Measurements from ENCODE around the gene YLPM1.

The YLPM1 gene

GRCh38 chr14:74763803-74764531, 851 bp downstream of the YLPM1 start:
- Histone ChIP-seq H3K27me3 (ENCODE audit: insufficient read depth, insufficient read length) (no peaks in the 10 kb centered on the region), H3K4me3 (ENCODE audit: insufficient read length, low read depth) (peak overlapping the region; percentile 82), H3K36me3 (ENCODE audit: insufficient read depth, insufficient read length, low read length) (peaks cover 5% of the 10 kb centered on the region), H3K9ac (ENCODE audit: insufficient read length, low read depth) (peak overlapping the region; percentile 90), H3K4me1 (ENCODE audit: insufficient read depth, insufficient read length) (no peaks in the 10 kb centered on the region), H3K9me3 (ENCODE audit: insufficient read depth, low read length) (no peaks in the 10 kb centered on the region)
- DNase-seq (ENCODE audit: low read depth, low spot score), result no peak
- TF ChIP-seq ZNF274 (IDR thresholded peaks at IDR 0.05; ENCODE audit: low read depth, low read length), result no peak

DNA sequence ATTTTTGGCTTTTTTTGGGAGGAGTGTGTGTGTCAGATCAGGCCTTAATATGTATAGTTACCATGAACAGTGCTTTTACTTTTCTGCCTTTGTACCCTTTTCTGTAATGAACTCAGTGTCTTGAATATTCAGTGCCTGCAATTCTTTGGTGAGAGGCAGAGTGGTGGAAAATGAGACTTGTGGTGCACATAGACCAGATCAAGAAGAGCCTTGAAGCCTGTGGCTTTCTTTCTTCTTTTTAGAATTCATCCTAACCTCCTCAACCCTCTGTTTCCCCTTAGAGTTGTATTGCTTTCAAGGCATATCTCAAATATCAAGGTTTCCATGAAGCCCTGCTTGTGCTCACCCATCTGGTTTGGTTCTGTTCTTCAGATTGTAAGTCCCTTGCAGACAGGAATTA, 2.6 kb downstream of the YLPM1 start:
- H3K27me3 ChIP-seq (ENCODE audit: insufficient read depth, insufficient read length), result no peaks in the 10 kb centered on the region
- H3K9me3 ChIP-seq (ENCODE audit: insufficient read depth, low read length), result no peaks in the 10 kb centered on the region
- no peak overlapping the region for H3K4me3 ChIP-seq (ENCODE audit: insufficient read length, low read depth)
- TF ChIP-seq YY1 (IDR thresholded peaks at IDR 0.05; ENCODE audit: insufficient read depth, insufficient read length), result no peak
- no peak for TF ChIP-seq ZNF274 (IDR thresholded peaks at IDR 0.05; ENCODE audit: low read depth, low read length)
- TF ChIP-seq SUZ12 (IDR thresholded peaks at IDR 0.05; ENCODE audit: extremely low read depth, insufficient read depth, insufficient read length), result no peak
- peaks cover 5% of the 10 kb centered on the region for H3K36me3 ChIP-seq (ENCODE audit: insufficient read depth, insufficient read length, low read length)
- H3K9ac ChIP-seq (ENCODE audit: insufficient read length, low read depth), result peak overlapping the region; percentile 43
- H3K4me1 ChIP-seq (ENCODE audit: insufficient read depth, insufficient read length), result no peaks in the 10 kb centered on the region
- DNase-seq (ENCODE audit: low read depth, low spot score), result no peak

DNA sequence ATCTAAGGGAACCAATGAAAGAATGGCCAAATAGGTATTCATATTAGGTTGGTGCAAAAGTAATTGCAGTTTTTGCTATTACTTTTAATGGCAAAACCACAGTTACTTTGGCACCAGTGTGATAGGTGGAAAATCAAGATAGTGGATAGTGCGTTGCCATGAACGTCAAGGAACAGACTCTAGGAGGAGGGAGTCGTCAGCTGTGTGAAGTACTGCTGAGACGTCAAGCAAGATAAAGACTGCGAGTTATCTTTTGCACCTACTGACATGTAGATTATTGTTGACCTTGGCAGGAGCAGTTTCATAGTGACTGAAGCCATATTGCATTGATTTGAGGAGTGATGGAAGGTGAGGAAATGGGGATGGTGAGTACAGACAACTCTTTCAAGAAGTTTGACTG, 8.3 kb downstream of the YLPM1 start:
- TF ChIP-seq ZNF274 (IDR thresholded peaks at IDR 0.05; ENCODE audit: low read depth, low read length) (no peak), SUZ12 (IDR thresholded peaks at IDR 0.05; ENCODE audit: extremely low read depth, insufficient read depth, insufficient read length) (no peak), YY1 (IDR thresholded peaks at IDR 0.05; ENCODE audit: insufficient read depth, insufficient read length) (no peak)
- DNase-seq (ENCODE audit: low read depth, low spot score), result no peak
- Histone ChIP-seq H3K9me3 (ENCODE audit: insufficient read depth, low read length) (no peaks in the 10 kb centered on the region), H3K9ac (ENCODE audit: insufficient read length, low read depth) (no peak overlapping the region), H3K27me3 (ENCODE audit: insufficient read depth, insufficient read length) (no peaks in the 10 kb centered on the region), H3K4me3 (ENCODE audit: insufficient read length, low read depth) (no peak overlapping the region), H3K4me1 (ENCODE audit: insufficient read depth, insufficient read length) (no peaks in the 10 kb centered on the region), H3K36me3 (ENCODE audit: insufficient read depth, insufficient read length, low read length) (peaks cover 6% of the 10 kb centered on the region)

- DNase-seq (ENCODE audit: low read depth, low spot score), result no peak
- Histone ChIP-seq H3K9me3 (ENCODE audit: insufficient read depth, low read length) (no peaks in the 10 kb centered on the region), H3K9ac (ENCODE audit: insufficient read length, low read depth) (no peak overlapping the region), H3K4me1 (ENCODE audit: insufficient read depth, insufficient read length) (no peaks in the 10 kb centered on the region), H3K4me3 (ENCODE audit: insufficient read length, low read depth) (no peak overlapping the region), H3K27me3 (ENCODE audit: insufficient read depth, insufficient read length) (no peaks in the 10 kb centered on the region), H3K36me3 (ENCODE audit: insufficient read depth, insufficient read length, low read length) (peaks cover 46% of the 10 kb centered on the region)
- TF ChIP-seq SUZ12 (IDR thresholded peaks at IDR 0.05; ENCODE audit: extremely low read depth, insufficient read depth, insufficient read length) (no peak), YY1 (IDR thresholded peaks at IDR 0.05; ENCODE audit: insufficient read depth, insufficient read length) (no peak), ZNF274 (IDR thresholded peaks at IDR 0.05; ENCODE audit: low read depth, low read length) (no peak)
These were observed 21.5 kb downstream of the YLPM1 start for GRCh38 chr14:74784634-74785033.

DNA sequence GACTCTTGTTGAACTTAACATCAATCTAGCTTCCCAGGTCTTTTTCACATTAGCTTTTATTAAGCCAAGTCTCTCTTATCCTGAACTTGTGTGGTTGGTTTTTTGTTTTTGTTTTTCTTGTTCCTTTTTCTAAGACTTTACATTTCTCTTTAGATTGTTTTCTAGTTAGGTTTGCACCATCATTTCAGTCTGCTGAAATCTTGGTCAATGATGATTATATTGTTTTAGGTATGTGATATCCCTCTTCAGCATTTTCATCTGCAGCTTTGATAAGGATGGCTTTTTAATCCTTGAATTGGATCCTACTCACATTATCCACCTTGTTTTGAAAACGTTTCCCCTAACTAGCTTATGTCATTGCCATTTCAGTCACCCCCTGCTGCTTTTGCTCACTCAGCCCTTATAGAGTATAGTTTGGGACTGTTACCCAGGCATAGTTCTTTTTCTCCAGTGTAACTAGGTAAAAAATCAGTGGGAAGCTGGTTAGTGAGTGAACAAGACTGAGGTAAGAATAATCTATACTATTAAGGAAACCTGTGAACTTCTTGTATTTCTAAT, 22.0 kb downstream of the YLPM1 start:
- Histone ChIP-seq H3K4me1 (ENCODE audit: insufficient read depth, insufficient read length) (no peaks in the 10 kb centered on the region), H3K36me3 (ENCODE audit: insufficient read depth, insufficient read length, low read length) (peaks cover 42% of the 10 kb centered on the region), H3K4me3 (ENCODE audit: insufficient read length, low read depth) (no peak overlapping the region), H3K27me3 (ENCODE audit: insufficient read depth, insufficient read length) (no peaks in the 10 kb centered on the region), H3K9me3 (ENCODE audit: insufficient read depth, low read length) (no peaks in the 10 kb centered on the region), H3K9ac (ENCODE audit: insufficient read length, low read depth) (no peak overlapping the region)
- DNase-seq (ENCODE audit: low read depth, low spot score), result no peak
- TF ChIP-seq SUZ12 (IDR thresholded peaks at IDR 0.05; ENCODE audit: extremely low read depth, insufficient read depth, insufficient read length) (no peak), YY1 (IDR thresholded peaks at IDR 0.05; ENCODE audit: insufficient read depth, insufficient read length) (no peak), ZNF274 (IDR thresholded peaks at IDR 0.05; ENCODE audit: low read depth, low read length) (no peak)

DNA sequence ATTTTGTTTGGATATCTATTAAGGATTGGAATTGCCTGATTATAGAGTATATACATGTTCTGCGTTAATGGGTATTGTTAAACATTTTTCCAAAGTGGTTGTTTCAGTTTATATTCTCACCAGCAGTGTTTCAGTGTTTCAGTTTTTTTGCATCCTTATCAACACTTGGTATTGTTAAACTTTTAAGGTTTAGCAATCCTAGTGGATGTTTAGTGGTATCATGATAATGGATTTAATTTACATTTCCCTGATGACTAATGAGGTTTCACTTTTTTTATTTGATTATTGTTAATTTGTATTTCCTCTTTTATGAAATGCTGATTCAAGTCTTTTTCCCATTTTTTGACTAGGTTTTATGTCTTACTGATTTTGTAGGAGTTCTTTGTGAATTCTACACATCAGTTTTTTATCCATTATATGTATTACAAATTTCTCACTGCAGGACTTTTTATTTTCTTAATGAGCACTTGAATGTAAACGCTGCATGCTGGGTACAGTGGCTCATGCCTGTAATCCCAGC, 23.7 kb downstream of the YLPM1 start:
- no peaks in the 10 kb centered on the region for H3K27me3 ChIP-seq (ENCODE audit: insufficient read depth, insufficient read length)
- no peak for DNase-seq (ENCODE audit: low read depth, low spot score)
- no peak overlapping the region for H3K4me3 ChIP-seq (ENCODE audit: insufficient read length, low read depth)
- no peaks in the 10 kb centered on the region for H3K9me3 ChIP-seq (ENCODE audit: insufficient read depth, low read length)
- peaks cover 27% of the 10 kb centered on the region for H3K36me3 ChIP-seq (ENCODE audit: insufficient read depth, insufficient read length, low read length)
- TF ChIP-seq YY1 (IDR thresholded peaks at IDR 0.05; ENCODE audit: insufficient read depth, insufficient read length) (no peak), SUZ12 (IDR thresholded peaks at IDR 0.05; ENCODE audit: extremely low read depth, insufficient read depth, insufficient read length) (no peak), ZNF274 (IDR thresholded peaks at IDR 0.05; ENCODE audit: low read depth, low read length) (no peak)
- H3K9ac ChIP-seq (ENCODE audit: insufficient read length, low read depth), result no peak overlapping the region
- H3K4me1 ChIP-seq (ENCODE audit: insufficient read depth, insufficient read length), result no peaks in the 10 kb centered on the region

- Histone ChIP-seq H3K4me3 (ENCODE audit: insufficient read length, low read depth) (no peak overlapping the region), H3K36me3 (ENCODE audit: insufficient read depth, insufficient read length, low read length) (peaks cover 13% of the 10 kb centered on the region), H3K9ac (ENCODE audit: insufficient read length, low read depth) (no peak overlapping the region), H3K9me3 (ENCODE audit: insufficient read depth, low read length) (no peaks in the 10 kb centered on the region), H3K4me1 (ENCODE audit: insufficient read depth, insufficient read length) (no peaks in the 10 kb centered on the region), H3K27me3 (ENCODE audit: insufficient read depth, insufficient read length) (no peaks in the 10 kb centered on the region)
- TF ChIP-seq ZNF274 (IDR thresholded peaks at IDR 0.05; ENCODE audit: low read depth, low read length) (no peak), SUZ12 (IDR thresholded peaks at IDR 0.05; ENCODE audit: extremely low read depth, insufficient read depth, insufficient read length) (no peak), YY1 (IDR thresholded peaks at IDR 0.05; ENCODE audit: insufficient read depth, insufficient read length) (no peak)
- peak; percentile 1 for DNase-seq (ENCODE audit: low read depth, low spot score)
These were observed 29.3 kb downstream of the YLPM1 start for GRCh38 chr14:74792249-74793039.
